H9 (cell line): ENCODE data around the gene AIG1. TPM values are rescaled to one million over a fixed set of nuclear protein-coding genes. Genes with fewer than 3 reads are reported as not detected.

ENCODE experiments used
- DNase-seq: peaks from one replicate; pipeline ENCODE4 v3.0.0-alpha.2; 2017
- H2AFZ ChIP-seq: one replicate; pipeline ENCODE4 v1.6.1; 2013; ENCODE audit warnings: mild to moderate bottlenecking, low read length, control low read depth, moderate library complexity
- H2AK5ac ChIP-seq: 2 replicates; pipeline ENCODE4 v1.6.1; 2013; ENCODE audit warnings: low read length, control low read depth, mixed read lengths; ENCODE audit not compliant: insufficient read length
- H2BK120ac ChIP-seq: one replicate; pipeline ENCODE4 v1.6.1; 2013; ENCODE audit warnings: low read depth, mild to moderate bottlenecking, low read length, control low read depth, inconsistent platforms; ENCODE audit not compliant: poor library complexity, severe bottlenecking
- H2BK12ac ChIP-seq: 2 replicates; pipeline ENCODE4 v1.6.1; 2013; ENCODE audit warnings: low read length, control low read depth, mixed read lengths, low read depth; ENCODE audit not compliant: insufficient read length
- H2BK15ac ChIP-seq: 2 replicates; pipeline ENCODE4 v1.6.1; 2013; ENCODE audit warnings: low read depth, low read length, control low read depth
- H2BK20ac ChIP-seq: one replicate; pipeline ENCODE4 v1.6.1; 2013; ENCODE audit warnings: low read depth, mild to moderate bottlenecking, low read length, control low read depth, inconsistent platforms; ENCODE audit not compliant: poor library complexity, severe bottlenecking
- H2BK5ac ChIP-seq: 2 replicates; pipeline ENCODE4 v1.6.1; 2013; ENCODE audit warnings: low read length, control low read depth, mixed read lengths; ENCODE audit not compliant: insufficient read length
- H3K14ac ChIP-seq: 2 replicates; pipeline ENCODE4 v1.6.1; 2013; ENCODE audit warnings: low read length, control low read depth; ENCODE audit not compliant: insufficient read depth
- H3K18ac ChIP-seq: 2 replicates; pipeline ENCODE4 v1.6.1; 2013; ENCODE audit warnings: low read depth, mild to moderate bottlenecking, mixed read lengths, low read length, control low read depth; ENCODE audit not compliant: insufficient read length
- H3K23ac ChIP-seq: 2 replicates; pipeline ENCODE4 v1.6.1; 2013; ENCODE audit warnings: low read length, control low read depth, mixed read lengths, low read depth; ENCODE audit not compliant: insufficient read length
- H3K23me2 ChIP-seq: 2 replicates; pipeline ENCODE4 v1.6.1; 2013; ENCODE audit warnings: low read depth, mild to moderate bottlenecking, mixed read lengths, low read length, control low read depth; ENCODE audit not compliant: insufficient read length, poor library complexity, severe bottlenecking
- H3K27ac ChIP-seq: 2 replicates; pipeline ENCODE4 v1.5.1; 2013; ENCODE audit warnings: low read length, control low read depth, mixed read lengths, low read depth; ENCODE audit not compliant: insufficient read length
- H3K27me3 ChIP-seq: 2 replicates; pipeline ENCODE4 v1.6.1; 2013; ENCODE audit warnings: low read length, control low read depth, inconsistent platforms; ENCODE audit not compliant: insufficient read depth
- H3K4ac ChIP-seq: 2 replicates; pipeline ENCODE4 v1.6.1; 2013; ENCODE audit warnings: low read depth, mild to moderate bottlenecking, control low read depth, inconsistent platforms, low read length, moderate library complexity
- H3K4me1 ChIP-seq: 2 replicates; pipeline ENCODE4 v1.6.1; 2013; ENCODE audit warnings: low read length, control low read depth, inconsistent platforms; ENCODE audit not compliant: insufficient read depth
- H3K4me2 ChIP-seq: 2 replicates; pipeline ENCODE4 v1.6.1; 2013; ENCODE audit warnings: low read length, control low read depth, mixed read lengths; ENCODE audit not compliant: insufficient read length, insufficient read depth
- H3K56ac ChIP-seq: 2 replicates; pipeline ENCODE4 v1.6.1; 2013; ENCODE audit warnings: low read depth, mild to moderate bottlenecking, mixed read lengths, low read length, control low read depth; ENCODE audit not compliant: insufficient read length
- H3K79me1 ChIP-seq: 2 replicates; pipeline ENCODE4 v1.6.1; 2013; ENCODE audit warnings: low read depth, mild to moderate bottlenecking, moderate library complexity, low read length, control low read depth, inconsistent platforms; ENCODE audit not compliant: insufficient read depth, poor library complexity, severe bottlenecking
- H3K79me2 ChIP-seq: 2 replicates; pipeline ENCODE4 v1.6.1; 2013; ENCODE audit warnings: low read length, control low read depth, inconsistent platforms; ENCODE audit not compliant: insufficient read depth
- H3K9ac ChIP-seq: 2 replicates; pipeline ENCODE4 v1.6.1; 2013; ENCODE audit warnings: low read length, control low read depth, mixed read lengths; ENCODE audit not compliant: insufficient read length; ENCODE audit errors: extremely low read depth
- H3K9me3 ChIP-seq: one replicate; pipeline ENCODE4 v1.6.1; 2013; ENCODE audit warnings: low read depth, low read length, inconsistent platforms; ENCODE audit not compliant: control insufficient read depth
- H3T11ph ChIP-seq: one replicate; pipeline ENCODE4 v1.6.1; 2013; ENCODE audit warnings: mild to moderate bottlenecking, low read length, control low read depth, inconsistent platforms
- H4K20me1 ChIP-seq: one replicate; pipeline ENCODE4 v1.6.1; 2013; ENCODE audit not compliant: control insufficient read depth, insufficient read length, insufficient read depth
- H4K5ac ChIP-seq: 2 replicates; pipeline ENCODE4 v1.6.1; 2013; ENCODE audit warnings: low read depth, mild to moderate bottlenecking, mixed read lengths, low read length, control low read depth; ENCODE audit not compliant: insufficient read length
- H4K8ac ChIP-seq: replicated peaks from 2 replicates; pipeline ENCODE4 v1.6.1; 2013; ENCODE audit warnings: low read length, control low read depth, mixed read lengths, low read depth; ENCODE audit not compliant: insufficient read length
- H4K91ac ChIP-seq: 2 replicates; pipeline ENCODE4 v1.6.1; 2013; ENCODE audit warnings: low read depth, mild to moderate bottlenecking, moderate library complexity, mixed read lengths, low read length, control low read depth; ENCODE audit not compliant: insufficient read length
- H3K27ac Mint-ChIP-seq, 3 experiments: 2 replicates in 2 of 3; 3 replicates in 1 of 3; pipeline ENCODE4 v1.8.0; 2020 to 2021; ENCODE audit warnings: mixed read lengths in 3 of 3, mild to moderate bottlenecking in 1 of 3, moderate library complexity in 1 of 3
- H3K27me3 Mint-ChIP-seq: 2 replicates; pipeline ENCODE4 v1.8.0; 2021; ENCODE audit warnings: low read depth, mild to moderate bottlenecking, moderate library complexity, mixed read lengths
- H3K36me3 Mint-ChIP-seq, 3 experiments: 2 replicates in 2 of 3; 3 replicates in 1 of 3; pipeline ENCODE4 v1.8.0; 2020 to 2021; ENCODE audit warnings: low read depth in 3 of 3, mixed read lengths in 3 of 3; ENCODE audit not compliant: insufficient read depth in 1 of 3
- H3K4me1 Mint-ChIP-seq, 2 experiments: 2 replicates each; pipeline ENCODE4 v1.8.0; 2020; ENCODE audit warnings: mixed read lengths in 2 of 2
- H3K4me3 Mint-ChIP-seq, 2 experiments: 2 replicates in 1 of 2; 3 replicates in 1 of 2; pipeline ENCODE4 v1.8.0; 2020 to 2021; ENCODE audit warnings: mild to moderate bottlenecking in 2 of 2, mixed read lengths in 2 of 2, moderate library complexity in 1 of 2
- H3K9me3 Mint-ChIP-seq, 2 experiments: 2 replicates in 1 of 2; 3 replicates in 1 of 2; pipeline ENCODE4 v1.8.0; 2020; ENCODE audit warnings: mild to moderate bottlenecking in 2 of 2, mixed read lengths in 2 of 2, moderate library complexity in 1 of 2
- WGBS: extraction: QIAGEN DNeasy Blood & Tissue Kit; methylation state at CpG from one replicate; pipeline ENCODE4 v1.1.7; 2013; ENCODE audit warnings: missing lambda C conversion rate, low lambda C conversion rate, mixed read lengths; ENCODE audit not compliant: insufficient read length; ENCODE audit errors: extremely low coverage; 5-methylcytosine and 5-hydroxymethylcytosine counted together
- total RNA-seq: library from RNA; stranded (reverse); gene quantifications from 2 replicates; pipeline ENCODE4 v1.2.1, GENCODE V29; 2021
- TF ChIP-seq, protein P1 (sequence below): fragments of 200-600 bp; sonication (generic); conservative IDR thresholded peaks from 3 replicates; pipeline ENCODE4 v1.8.0; 2021; ENCODE audit warnings: antibody characterized with exemption, mild to moderate bottlenecking

AIG1 gene
- total RNA-seq, 1 experiment from 2014 or later, result 44.6 TPM

- no CpG with 5 or more reads among the region's 2 CpGs for WGBS
- H3K27ac ChIP-seq, result no peak overlapping the region
- H3K18ac ChIP-seq, result no peak overlapping the region
- no peaks in the 10 kb centered on the region for H3K79me1 ChIP-seq
- H4K5ac ChIP-seq, result no peak overlapping the region
- no peaks in the 10 kb centered on the region for H3K23me2 ChIP-seq
- H3K4me2 ChIP-seq, result no peak overlapping the region
- H3K27ac Mint-ChIP-seq, result no peak overlapping the region
- no peak overlapping the region for H3K14ac ChIP-seq
- no peaks in the 10 kb centered on the region for H4K20me1 ChIP-seq
- no peak overlapping the region for H3K4ac ChIP-seq
- no peak overlapping the region for H2AK5ac ChIP-seq
- no peak overlapping the region for H2AFZ ChIP-seq
- no peak overlapping the region for H3K4me3 Mint-ChIP-seq
- H3K4me1 Mint-ChIP-seq, result peaks cover 10% of the 10 kb centered on the region in 2 experiments
- no peak overlapping the region for H4K91ac ChIP-seq
- H2BK120ac ChIP-seq, result no peak overlapping the region
- no peaks in the 10 kb centered on the region for H3K27me3 ChIP-seq
- peaks cover 0 to 8% (median 0%) of the 10 kb centered on the region in 3 experiments; a peak in 2 of 7 replicates for H3K36me3 Mint-ChIP-seq
- H4K8ac ChIP-seq, result no peak overlapping the region
- no peak overlapping the region for H3T11ph ChIP-seq
- H3K4me1 ChIP-seq, result no peaks in the 10 kb centered on the region; the same call in 1 of the 2 replicates
- H2BK12ac ChIP-seq, result no peak overlapping the region
- no peak overlapping the region for H2BK15ac ChIP-seq
- no peaks in the 10 kb centered on the region for H3K9me3 ChIP-seq
- no peak overlapping the region for H2BK5ac ChIP-seq
- H2BK20ac ChIP-seq, result no peak overlapping the region
- no peaks in the 10 kb centered on the region for H3K27me3 Mint-ChIP-seq
- no peaks in the 10 kb centered on the region for H3K79me2 ChIP-seq
- TF ChIP-seq, protein P1, sequence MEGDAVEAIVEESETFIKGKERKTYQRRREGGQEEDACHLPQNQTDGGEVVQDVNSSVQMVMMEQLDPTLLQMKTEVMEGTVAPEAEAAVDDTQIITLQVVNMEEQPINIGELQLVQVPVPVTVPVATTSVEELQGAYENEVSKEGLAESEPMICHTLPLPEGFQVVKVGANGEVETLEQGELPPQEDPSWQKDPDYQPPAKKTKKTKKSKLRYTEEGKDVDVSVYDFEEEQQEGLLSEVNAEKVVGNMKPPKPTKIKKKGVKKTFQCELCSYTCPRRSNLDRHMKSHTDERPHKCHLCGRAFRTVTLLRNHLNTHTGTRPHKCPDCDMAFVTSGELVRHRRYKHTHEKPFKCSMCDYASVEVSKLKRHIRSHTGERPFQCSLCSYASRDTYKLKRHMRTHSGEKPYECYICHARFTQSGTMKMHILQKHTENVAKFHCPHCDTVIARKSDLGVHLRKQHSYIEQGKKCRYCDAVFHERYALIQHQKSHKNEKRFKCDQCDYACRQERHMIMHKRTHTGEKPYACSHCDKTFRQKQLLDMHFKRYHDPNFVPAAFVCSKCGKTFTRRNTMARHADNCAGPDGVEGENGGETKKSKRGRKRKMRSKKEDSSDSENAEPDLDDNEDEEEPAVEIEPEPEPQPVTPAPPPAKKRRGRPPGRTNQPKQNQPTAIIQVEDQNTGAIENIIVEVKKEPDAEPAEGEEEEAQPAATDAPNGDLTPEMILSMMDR, result no peak
- no peak overlapping the region for H3K23ac ChIP-seq
- no peak overlapping the region for H3K9ac ChIP-seq
- no peaks in the 10 kb centered on the region for H3K9me3 Mint-ChIP-seq
- H3K56ac ChIP-seq, result no peak overlapping the region
- no peak for DNase-seq
These were observed 165.2 kb downstream of the AIG1 start for GRCh38 chr6:143225929-143226328.
